SK-N-SH (cell line): ENCODE data around the gene LRMDA.

Experiments
- CTCF ChIP-seq: fragments of 200-600 bp; sonication (generic); IDR thresholded peaks from 2 replicates; pipeline ENCODE4 v1.6.1; 2017; ENCODE audit warnings: antibody characterized with exemption, mild to moderate bottlenecking, moderate library complexity
- FOXM1 ChIP-seq: IDR thresholded peaks from 2 replicates; pipeline ENCODE4 v1.4.0; 2012; ENCODE audit warnings: low read depth, mild to moderate bottlenecking
- MAX ChIP-seq: IDR thresholded peaks from 2 replicates; pipeline ENCODE4 v1.4.0; 2012; ENCODE audit warnings: low read depth
- POLR2AphosphoS5 ChIP-seq: IDR thresholded peaks from 2 replicates; pipeline ENCODE4 v1.6.1; 2012; ENCODE audit warnings: low read depth, low read length
- RAD21 ChIP-seq: IDR thresholded peaks from 2 replicates; pipeline ENCODE4 v1.6.1; 2012; ENCODE audit warnings: mild to moderate bottlenecking, low read length
- SMC3 ChIP-seq: IDR thresholded peaks from 2 replicates; pipeline ENCODE4 v1.6.1; 2012; ENCODE audit warnings: low read depth, low read length, improper control_type of control experiment
- TCF12 ChIP-seq: IDR thresholded peaks from 2 replicates; pipeline ENCODE4 v1.4.0; 2012
- USF1 ChIP-seq: IDR thresholded peaks from 2 replicates; pipeline ENCODE4 v1.4.0; 2012; ENCODE audit warnings: low read depth, borderline replicate concordance
- USF2 ChIP-seq: fragments of 150-350 bp; IDR thresholded peaks from 2 replicates; pipeline ENCODE4 v1.6.1; 2017; ENCODE audit warnings: antibody characterized with exemption, low read length, low read depth, borderline replicate concordance
- ZBTB33 ChIP-seq: IDR thresholded peaks from 2 replicates; pipeline ENCODE4 v1.4.0; 2012; ENCODE audit warnings: low read depth, borderline replicate concordance

- TF ChIP-seq ZBTB33 = no peak
- no peak for TF ChIP-seq SMC3
- TF ChIP-seq RAD21 = no peak
- no peak for TF ChIP-seq USF2
- no peak for TF ChIP-seq MAX
- TF ChIP-seq CTCF = no peak
- no peak for TF ChIP-seq USF1
- no peak for TF ChIP-seq FOXM1
- TF ChIP-seq POLR2AphosphoS5 = no peak
- no peak for TF ChIP-seq TCF12
Observed at GRCh38 chr10:76188216-76188615, 756.8 kb downstream of the LRMDA start.
